ENCODE data around the gene ABCC8.

DNA sequence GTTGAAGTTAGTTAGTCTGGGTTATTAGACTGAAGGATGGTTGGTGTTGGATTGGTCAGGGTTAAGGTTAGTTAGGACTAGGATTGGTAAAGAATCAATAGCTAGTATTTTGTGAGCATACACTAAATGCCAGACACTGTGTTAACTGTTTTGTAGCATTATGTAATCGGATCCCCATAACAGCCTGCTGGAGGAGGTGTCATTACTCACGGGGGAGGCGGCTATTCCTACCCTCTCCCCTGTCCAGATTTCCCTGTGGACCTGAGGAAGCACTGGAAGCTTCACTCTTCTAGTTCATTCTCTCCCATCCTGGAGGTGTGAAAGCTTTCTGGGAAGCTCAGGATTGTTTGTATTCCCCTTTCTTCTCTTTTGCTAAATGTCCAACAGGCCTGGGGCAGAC, 47.7 kb downstream of the ABCC8 start:
- TF ChIP-seq, protein P1, sequence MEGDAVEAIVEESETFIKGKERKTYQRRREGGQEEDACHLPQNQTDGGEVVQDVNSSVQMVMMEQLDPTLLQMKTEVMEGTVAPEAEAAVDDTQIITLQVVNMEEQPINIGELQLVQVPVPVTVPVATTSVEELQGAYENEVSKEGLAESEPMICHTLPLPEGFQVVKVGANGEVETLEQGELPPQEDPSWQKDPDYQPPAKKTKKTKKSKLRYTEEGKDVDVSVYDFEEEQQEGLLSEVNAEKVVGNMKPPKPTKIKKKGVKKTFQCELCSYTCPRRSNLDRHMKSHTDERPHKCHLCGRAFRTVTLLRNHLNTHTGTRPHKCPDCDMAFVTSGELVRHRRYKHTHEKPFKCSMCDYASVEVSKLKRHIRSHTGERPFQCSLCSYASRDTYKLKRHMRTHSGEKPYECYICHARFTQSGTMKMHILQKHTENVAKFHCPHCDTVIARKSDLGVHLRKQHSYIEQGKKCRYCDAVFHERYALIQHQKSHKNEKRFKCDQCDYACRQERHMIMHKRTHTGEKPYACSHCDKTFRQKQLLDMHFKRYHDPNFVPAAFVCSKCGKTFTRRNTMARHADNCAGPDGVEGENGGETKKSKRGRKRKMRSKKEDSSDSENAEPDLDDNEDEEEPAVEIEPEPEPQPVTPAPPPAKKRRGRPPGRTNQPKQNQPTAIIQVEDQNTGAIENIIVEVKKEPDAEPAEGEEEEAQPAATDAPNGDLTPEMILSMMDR (IDR thresholded peaks at IDR 0.05), result no peak
- TF ChIP-seq POLR2A (IDR thresholded peaks at IDR 0.05) (no peak), EP300 (IDR thresholded peaks at IDR 0.05) (no peak)

Data from ovary (tissue), 3 donors.